Memory B cell (primary cell): Measurements from ENCODE around the gene GRHL3.
A peak's percentile ranks its signal among the peaks of the same experiment; 100 is the strongest.

Experiments used
- ATAC-seq: fragments of 150-1000 bp; cut with Tn5 transposase; 2 replicates; pipeline ENCODE4 v1.10.0; 2021; ENCODE audit warnings: low read depth, mild to moderate bottlenecking, moderate library complexity
- DNase-seq, 2 donors: peaks; one replicate each; pipeline ENCODE4 v3.0.0; 2022; ENCODE audit warnings: low spot score in 2 of 2
- H3K27ac Mint-ChIP-seq: one replicate; pipeline ENCODE4 v1.8.0; 2022; ENCODE audit warnings: mild to moderate bottlenecking, moderate library complexity, mixed read lengths
- H3K27me3 Mint-ChIP-seq: one replicate; pipeline ENCODE4 v1.8.0; 2022; ENCODE audit warnings: mixed read lengths
- H3K36me3 Mint-ChIP-seq: one replicate; pipeline ENCODE4 v1.8.0; 2022; ENCODE audit warnings: mild to moderate bottlenecking, mixed read lengths
- H3K4me1 Mint-ChIP-seq: one replicate; pipeline ENCODE4 v1.8.0; 2022; ENCODE audit warnings: mixed read lengths
- H3K4me3 Mint-ChIP-seq: one replicate; pipeline ENCODE4 v1.8.0; 2022; ENCODE audit warnings: mild to moderate bottlenecking, moderate library complexity, mixed read lengths
- H3K9me3 Mint-ChIP-seq: one replicate; pipeline ENCODE4 v1.8.0; 2022; ENCODE audit warnings: mixed read lengths

Gene GRHL3

GRCh38 chr1:24388331-24388885 lies 69.3 kb downstream of the GRHL3 start:
- DNase-seq (no peak), ATAC-seq (no peak)
- Mint-ChIP-seq H3K4me3 (no peak overlapping the region), H3K4me1 (peaks cover 36% of the 10 kb centered on the region), H3K36me3 (peaks cover 10% of the 10 kb centered on the region), H3K27ac (no peak overlapping the region), H3K9me3 (no peaks in the 10 kb centered on the region), H3K27me3 (no peaks in the 10 kb centered on the region)

GRCh38 chr1:24389231-24389678 lies 70.1 kb downstream of the GRHL3 start:
- no peak overlapping the region for H3K4me3 Mint-ChIP-seq
- DNase-seq (no peak), ATAC-seq (no peak)
- peaks cover 10% of the 10 kb centered on the region for H3K36me3 Mint-ChIP-seq
- H3K27ac Mint-ChIP-seq, result no peak overlapping the region
- H3K9me3 Mint-ChIP-seq, result no peaks in the 10 kb centered on the region
- H3K27me3 Mint-ChIP-seq, result no peaks in the 10 kb centered on the region
- H3K4me1 Mint-ChIP-seq, result peaks cover 38% of the 10 kb centered on the region

GRCh38 chr1:24390924-24391782 lies 72.0 kb downstream of the GRHL3 start:
- H3K27me3 Mint-ChIP-seq, result no peaks in the 10 kb centered on the region
- peak; percentile 54 to 65 for DNase-seq
- no peaks in the 10 kb centered on the region for H3K9me3 Mint-ChIP-seq

DNA sequence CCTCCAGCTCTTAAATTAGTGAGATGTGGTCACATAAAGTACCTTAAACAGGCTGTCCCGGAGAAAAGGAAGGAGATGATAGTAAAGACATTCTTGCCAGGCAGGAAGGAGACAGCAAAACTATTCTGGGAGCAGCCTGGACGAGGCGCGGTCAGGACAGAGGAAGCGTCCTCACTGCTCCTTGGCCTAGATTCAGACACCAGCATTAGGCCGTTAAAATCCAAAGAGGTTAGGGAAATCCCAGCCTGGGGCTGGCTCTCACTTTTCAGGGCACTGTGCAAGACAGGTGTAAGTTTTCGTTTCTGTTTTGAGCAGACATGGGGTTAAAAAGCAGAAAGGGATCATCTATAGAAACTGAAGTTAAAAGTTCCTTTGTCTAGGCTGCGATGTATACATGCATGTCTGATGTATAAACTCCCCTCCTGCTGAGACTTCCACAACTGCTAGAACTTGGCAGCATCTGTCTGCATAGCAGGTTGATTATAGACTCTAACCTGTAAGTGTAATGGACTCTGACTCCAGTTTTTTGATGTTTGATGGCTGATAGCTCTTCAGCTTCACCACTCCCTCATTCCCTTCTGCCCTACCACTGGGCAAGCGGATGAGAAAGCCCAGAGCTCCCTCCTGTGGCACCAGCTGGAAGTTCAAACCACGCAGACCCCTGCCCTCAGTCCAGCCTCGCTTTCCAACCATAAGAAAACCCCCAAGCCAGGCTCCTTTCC lies 72.9 kb downstream of the GRHL3 start:
- Mint-ChIP-seq H3K4me3 (peak overlapping the region; percentile 84), H3K27me3 (no peaks in the 10 kb centered on the region)
- peak; percentile 67 for ATAC-seq

More at GRCh38 chr1:24390924-24391782, 72.0 kb downstream of the GRHL3 start:
- peaks cover 10% of the 10 kb centered on the region for H3K36me3 Mint-ChIP-seq
- H3K4me3 Mint-ChIP-seq, result peak overlapping the region; percentile 84
- H3K27ac Mint-ChIP-seq, result peak overlapping the region; percentile 98
- peak; percentile 63 for ATAC-seq
- H3K4me1 Mint-ChIP-seq, result peaks cover 34% of the 10 kb centered on the region

DNA sequence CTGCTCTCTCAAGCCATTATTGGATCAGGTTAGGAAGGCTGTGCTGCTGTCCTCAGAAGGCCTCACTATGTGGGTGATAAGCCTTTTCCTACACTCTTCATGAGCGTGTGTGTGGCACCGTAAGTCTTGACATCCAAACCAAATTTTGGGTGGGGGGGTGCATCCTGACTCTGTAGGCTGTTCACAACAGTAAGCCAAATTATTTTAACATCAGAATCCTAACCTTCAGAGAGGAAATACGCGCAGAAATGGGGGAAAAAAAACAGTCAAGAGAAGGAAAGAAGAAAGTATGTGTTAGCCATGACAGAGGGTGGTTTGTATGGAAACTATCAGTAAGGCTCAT lies 73.4 kb downstream of the GRHL3 start:
- ATAC-seq, result peak; percentile 12

More for the DNA sequence above, 72.9 kb downstream of the GRHL3 start:
- Mint-ChIP-seq H3K36me3 (peaks cover 6% of the 10 kb centered on the region), H3K9me3 (no peaks in the 10 kb centered on the region), H3K4me1 (peaks cover 34% of the 10 kb centered on the region), H3K27ac (peak overlapping the region; percentile 98)
- DNase-seq, result peak; percentile 57 to 65

GRCh38 chr1:24392982-24393650 lies 74.0 kb downstream of the GRHL3 start:
- Mint-ChIP-seq H3K27me3 (no peaks in the 10 kb centered on the region), H3K36me3 (peaks cover 4% of the 10 kb centered on the region), H3K27ac (peak overlapping the region; percentile 98), H3K4me1 (peaks cover 34% of the 10 kb centered on the region), H3K9me3 (no peaks in the 10 kb centered on the region), H3K4me3 (peak overlapping the region; percentile 42)
- peak; percentile 54 for ATAC-seq
- DNase-seq, result peak in 1 of 2 donors; percentile 22

More for the DNA sequence above, 73.4 kb downstream of the GRHL3 start:
- peaks cover 6% of the 10 kb centered on the region for H3K36me3 Mint-ChIP-seq
- H3K4me3 Mint-ChIP-seq, result peak overlapping the region; percentile 84
- H3K4me1 Mint-ChIP-seq, result peaks cover 34% of the 10 kb centered on the region
- H3K27ac Mint-ChIP-seq, result peak overlapping the region; percentile 98
- H3K9me3 Mint-ChIP-seq, result no peaks in the 10 kb centered on the region
- no peaks in the 10 kb centered on the region for H3K27me3 Mint-ChIP-seq
- DNase-seq, result no peak

- ATAC-seq (no peak), DNase-seq (no peak)
- H3K4me3 Mint-ChIP-seq, result no peak overlapping the region
- peaks cover 34% of the 10 kb centered on the region for H3K4me1 Mint-ChIP-seq
- H3K27ac Mint-ChIP-seq, result peak overlapping the region; percentile 98
- H3K9me3 Mint-ChIP-seq, result no peaks in the 10 kb centered on the region
- no peaks in the 10 kb centered on the region for H3K27me3 Mint-ChIP-seq
- peaks cover 4% of the 10 kb centered on the region for H3K36me3 Mint-ChIP-seq
Observed at GRCh38 chr1:24393892-24394291, 74.7 kb downstream of the GRHL3 start.

DNA sequence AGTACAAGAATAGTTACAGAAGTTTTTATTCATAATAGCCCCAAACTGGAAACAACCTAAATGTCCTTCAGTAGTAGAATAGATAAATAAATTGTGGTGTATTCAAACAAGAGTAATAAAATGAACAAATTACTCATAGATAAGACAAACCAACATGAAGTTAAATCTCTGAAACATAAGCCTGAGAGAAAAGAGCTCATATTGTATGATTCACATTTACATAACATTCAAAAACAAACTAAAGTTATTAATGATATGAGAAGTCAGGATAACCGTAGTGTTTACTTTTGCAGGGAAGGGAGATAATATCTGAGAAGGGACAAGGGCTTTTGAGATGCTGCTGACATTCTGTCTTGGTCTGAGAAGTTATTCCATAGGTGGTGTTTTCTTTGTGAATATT lies 80.9 kb downstream of the GRHL3 start:
- no peak for DNase-seq
- ATAC-seq, result no peak
- Mint-ChIP-seq H3K27me3 (no peaks in the 10 kb centered on the region), H3K4me3 (no peak overlapping the region), H3K27ac (no peak overlapping the region), H3K9me3 (no peaks in the 10 kb centered on the region), H3K4me1 (peaks cover 2% of the 10 kb centered on the region), H3K36me3 (peaks cover 8% of the 10 kb centered on the region)

DNA sequence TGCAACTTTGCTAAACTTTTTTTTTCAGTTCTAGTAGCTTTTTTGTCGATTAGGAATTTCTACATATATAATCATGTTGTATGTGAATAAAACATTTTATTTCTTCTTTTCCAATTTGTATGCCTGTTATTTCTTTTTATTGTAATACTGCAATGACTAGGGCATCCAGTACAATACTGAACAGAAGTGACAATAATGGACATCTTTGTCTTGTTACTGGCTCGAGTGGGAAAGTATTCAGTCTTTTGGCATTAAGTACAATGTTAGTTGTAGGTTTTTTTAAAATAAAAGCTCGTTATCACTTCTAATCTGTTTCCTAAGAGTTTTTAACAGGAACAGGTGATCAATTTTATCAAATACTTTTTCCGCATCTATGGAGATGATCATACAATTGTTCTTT lies 84.6 kb downstream of the GRHL3 start:
- Mint-ChIP-seq H3K27ac (no peak overlapping the region), H3K9me3 (no peaks in the 10 kb centered on the region)
- no peak for ATAC-seq

More for the DNA sequence above, 84.6 kb downstream of the GRHL3 start:
- Mint-ChIP-seq H3K4me1 (peaks cover 4% of the 10 kb centered on the region), H3K4me3 (no peak overlapping the region), H3K27me3 (no peaks in the 10 kb centered on the region), H3K36me3 (peaks cover 8% of the 10 kb centered on the region)
- no peak for DNase-seq
